Stimulated activated CD8-positive, alpha-beta memory T cell treated with anti-CD3 and anti-CD28 coated beads, Interleukin-12 subunit alpha, Interleukin-12 subunit beta, amount 100 ng/mL, for 24 hours (primary cell): Measurements from ENCODE around the gene CISH.

ENCODE experiments used
- DNase-seq: peaks from one replicate; pipeline ENCODE4 v3.0.0-alpha.2; 2020; ENCODE audit errors: extremely low read depth

CISH gene

GRCh38 chr3:50612970-50613846 lies 1.6 kb upstream of the CISH start:
- no peak for DNase-seq

DNA sequence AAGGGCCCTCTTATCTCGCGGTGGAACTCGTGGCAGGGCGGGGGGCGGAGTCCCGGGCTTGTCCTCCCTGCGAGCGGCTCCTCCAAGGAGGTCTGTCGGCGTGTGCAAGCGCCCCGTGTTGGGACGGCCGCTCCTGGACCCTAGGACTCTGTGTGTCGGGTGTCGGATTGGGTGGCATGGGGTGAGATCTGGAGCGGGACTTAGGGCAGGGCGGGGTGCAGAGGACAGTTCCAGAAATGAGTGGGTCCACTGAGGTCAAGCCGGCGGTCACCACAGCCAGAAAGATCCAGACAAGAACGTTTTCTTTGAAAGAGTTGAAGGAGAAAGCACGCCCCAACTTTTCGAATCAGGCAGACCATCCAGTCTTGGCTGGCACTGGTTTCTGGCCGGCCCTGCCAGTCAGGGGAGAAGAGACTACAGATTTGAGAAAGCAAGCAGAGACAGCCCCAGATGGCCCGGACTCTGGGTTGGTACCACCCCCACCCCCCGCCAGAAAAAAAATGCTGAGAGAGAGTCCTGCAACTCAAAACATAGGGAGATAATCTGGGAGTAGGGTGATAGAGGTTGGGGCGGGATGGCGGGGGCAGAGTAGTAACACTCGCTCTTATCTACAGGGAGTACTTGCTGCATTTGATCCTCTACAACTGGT lies 784 bp upstream of the CISH start:
- no peak for DNase-seq

GRCh38 chr3:50610992-50611463 lies 546 bp downstream of the CISH start:
- no peak for DNase-seq

GRCh38 chr3:50610181-50610971 lies 1.2 kb downstream of the CISH start:
- no peak for DNase-seq

DNA sequence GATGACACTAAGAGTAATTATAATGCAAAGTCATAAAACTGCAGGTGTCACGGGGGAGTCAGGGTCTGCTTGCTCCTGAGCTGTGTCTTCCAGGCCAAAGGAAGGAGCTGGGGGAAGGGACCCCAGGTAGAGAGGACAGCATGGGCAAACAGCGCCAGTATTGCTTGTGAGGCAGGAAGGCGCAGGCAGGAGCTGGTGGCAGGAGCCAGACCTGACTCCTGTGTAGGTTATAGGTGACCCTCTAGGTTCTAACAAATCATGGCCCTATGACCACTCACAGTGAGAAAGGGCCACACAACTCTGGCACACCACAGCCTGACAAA lies 1.9 kb downstream of the CISH start:
- no peak for DNase-seq

DNA sequence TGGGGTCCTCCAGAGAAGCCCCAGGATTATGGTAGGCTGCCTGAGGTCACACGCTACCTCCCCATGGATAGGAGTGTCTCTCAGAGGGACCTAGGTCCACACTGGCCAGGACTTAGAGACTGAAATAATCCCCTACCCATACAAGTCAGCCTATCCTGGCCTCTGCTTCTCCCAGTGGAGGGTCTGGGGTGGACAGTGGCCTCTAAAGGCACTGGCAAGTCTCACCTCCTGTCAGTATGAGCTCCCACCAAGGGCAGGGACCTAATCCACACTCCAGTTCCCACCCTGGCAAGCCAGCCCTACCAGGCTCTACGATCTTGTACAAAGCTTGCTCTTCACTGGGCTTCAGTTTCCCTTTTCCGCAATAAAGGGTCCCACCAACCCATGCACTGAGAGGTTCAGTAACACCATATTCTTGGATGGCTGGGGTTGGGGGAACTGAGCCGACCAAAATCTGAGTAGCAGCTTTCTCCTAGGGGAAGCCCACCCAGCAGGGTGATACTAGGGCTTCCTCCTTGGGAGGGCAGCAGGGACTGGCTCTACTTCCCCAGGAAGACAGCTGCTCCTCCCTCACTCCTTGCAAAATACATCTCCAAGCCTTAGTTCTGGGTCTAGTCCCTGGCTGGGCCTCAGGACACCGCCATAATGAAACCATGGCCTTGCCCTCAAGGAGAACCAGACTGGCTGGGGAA lies 2.4 kb downstream of the CISH start:
- DNase-seq = no peak

- DNase-seq = no peak
Observed at GRCh38 chr3:50608278-50608677, 3.3 kb downstream of the CISH start.

DNA sequence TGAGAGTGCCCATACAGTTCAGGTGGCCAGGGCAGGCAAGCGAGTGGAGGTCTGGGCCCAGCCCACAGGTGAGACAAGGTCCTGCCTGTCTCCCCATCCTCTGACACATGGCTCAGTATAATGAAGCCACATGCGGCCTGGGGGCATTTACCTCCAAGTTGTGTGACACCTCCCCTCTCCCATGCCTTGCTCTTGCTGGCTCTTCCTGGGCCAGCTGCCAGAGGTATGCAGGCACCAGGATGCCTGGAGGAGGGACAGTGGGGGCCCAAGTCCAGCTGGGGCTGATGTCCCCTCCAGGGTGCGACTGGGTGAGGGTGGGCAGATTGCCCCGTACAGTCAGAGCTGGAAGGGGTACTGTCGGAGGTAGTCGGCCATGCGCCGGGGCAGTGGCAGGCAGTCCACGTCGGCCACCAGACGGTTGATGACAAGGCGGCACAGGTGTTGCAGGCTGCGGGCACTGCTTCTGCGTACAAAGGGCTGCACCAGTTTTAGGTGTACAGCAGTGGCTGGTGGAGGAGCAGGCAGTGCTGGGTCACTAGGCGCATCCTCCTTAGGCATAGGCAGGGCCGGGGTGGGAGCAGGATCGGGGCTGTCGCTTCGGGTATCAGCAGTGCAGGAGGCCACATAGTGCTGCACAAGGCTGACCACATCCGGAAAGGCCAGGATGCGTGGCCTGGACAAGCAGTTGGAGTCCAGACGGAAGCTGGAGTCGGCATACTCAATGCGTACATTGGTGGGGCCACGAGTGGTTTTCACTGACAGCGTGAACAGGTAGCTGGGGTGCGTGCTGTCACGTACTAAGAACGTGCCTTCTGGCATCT lies 4.1 kb downstream of the CISH start:
- no peak for DNase-seq

GRCh38 chr3:50606596-50606995 lies 5.0 kb downstream of the CISH start:
- no peak for DNase-seq

- DNase-seq = no peak
Observed at GRCh38 chr3:50605901-50606326, 5.7 kb downstream of the CISH start.

DNA sequence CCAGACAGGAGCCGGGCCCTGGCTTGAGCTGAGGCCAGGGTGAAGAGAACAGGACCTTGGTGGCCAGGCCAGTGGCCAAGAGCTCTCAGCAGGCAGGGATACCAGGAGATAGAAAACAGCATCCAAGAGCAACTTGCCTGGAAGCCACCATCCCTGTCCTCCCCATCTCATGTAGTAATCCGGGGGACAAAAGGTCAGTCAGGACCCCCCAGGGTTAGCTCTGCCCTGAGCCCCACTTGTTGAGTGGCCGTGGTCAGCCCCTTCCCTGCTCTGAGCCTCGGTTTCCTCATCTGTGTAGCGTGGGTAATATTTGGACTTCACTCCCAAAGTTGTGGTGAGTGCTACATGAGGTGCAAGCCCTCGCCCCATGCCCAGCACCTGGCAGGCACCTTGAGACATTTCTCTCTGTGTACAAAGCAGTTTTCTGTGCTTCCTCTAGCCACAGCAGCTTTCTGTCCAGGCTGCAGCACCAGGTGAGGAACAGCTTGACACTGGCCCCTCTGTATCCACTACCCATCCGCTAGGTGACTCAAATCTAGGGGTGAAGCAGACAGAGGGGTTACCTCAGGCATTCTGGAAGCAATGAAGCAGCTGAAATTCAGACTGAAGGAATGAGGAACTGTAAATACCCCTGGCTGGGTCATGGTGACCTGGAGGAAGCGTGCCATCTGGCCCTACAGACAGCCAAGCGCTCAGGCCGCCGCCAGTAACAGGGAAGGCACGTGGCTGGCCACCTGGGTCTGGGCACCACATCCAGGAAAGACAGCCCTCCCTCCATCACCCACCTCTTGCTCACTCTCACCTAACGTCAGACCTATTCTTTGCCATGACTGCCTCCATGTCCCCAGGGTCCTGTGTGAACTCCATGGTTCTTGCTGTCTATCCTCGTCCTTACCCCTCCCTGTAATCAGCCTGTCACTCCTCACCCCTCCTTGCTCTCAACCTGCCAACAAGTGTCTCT lies 6.7 kb downstream of the CISH start:
- DNase-seq = no peak

- DNase-seq = no peak
Observed at GRCh38 chr3:50604110-50604621, 7.4 kb downstream of the CISH start.

DNA sequence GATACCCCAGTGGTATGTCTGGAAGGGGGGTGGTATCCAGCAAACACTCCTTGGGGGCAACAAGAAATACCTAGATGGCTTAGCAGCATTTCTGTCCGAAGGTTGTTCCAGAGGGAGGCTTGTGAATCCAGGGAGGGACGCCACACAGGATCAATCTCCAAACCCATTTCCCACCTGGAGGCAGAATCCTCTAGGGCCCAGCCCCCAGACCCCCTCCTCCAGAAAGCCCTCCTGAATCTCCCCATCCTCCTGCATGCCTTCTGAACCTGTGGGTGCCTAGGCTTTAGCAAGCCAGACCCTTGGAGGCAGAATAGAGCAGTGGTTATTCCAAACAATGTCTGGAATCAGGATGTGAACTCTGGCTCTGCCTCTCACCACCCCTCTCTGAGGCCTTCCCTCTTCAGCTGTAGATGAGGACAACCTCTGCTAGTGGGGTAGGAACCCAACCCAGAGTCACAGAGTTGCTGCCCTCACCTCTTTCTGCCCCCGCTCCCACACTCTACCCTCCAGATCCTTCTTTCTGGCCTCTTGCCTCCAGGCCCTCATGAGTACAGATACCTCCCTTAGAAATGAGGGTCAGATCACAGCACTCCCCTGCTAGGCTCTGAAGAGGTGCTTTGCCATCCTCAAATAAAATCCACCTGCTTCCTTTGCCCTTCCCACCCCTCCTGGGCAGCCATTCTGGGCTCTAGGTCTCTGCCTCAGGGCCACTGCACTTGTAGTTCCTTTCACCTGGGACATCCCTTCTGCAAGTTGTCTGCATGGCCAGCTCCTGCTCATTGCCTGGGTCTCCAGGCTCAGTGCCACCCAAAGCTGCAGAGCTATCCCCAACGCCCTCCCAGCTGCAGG lies 8.1 kb downstream of the CISH start:
- no peak for DNase-seq

- DNase-seq = no peak
Observed at GRCh38 chr3:50602595-50603191, 8.9 kb downstream of the CISH start.

DNA sequence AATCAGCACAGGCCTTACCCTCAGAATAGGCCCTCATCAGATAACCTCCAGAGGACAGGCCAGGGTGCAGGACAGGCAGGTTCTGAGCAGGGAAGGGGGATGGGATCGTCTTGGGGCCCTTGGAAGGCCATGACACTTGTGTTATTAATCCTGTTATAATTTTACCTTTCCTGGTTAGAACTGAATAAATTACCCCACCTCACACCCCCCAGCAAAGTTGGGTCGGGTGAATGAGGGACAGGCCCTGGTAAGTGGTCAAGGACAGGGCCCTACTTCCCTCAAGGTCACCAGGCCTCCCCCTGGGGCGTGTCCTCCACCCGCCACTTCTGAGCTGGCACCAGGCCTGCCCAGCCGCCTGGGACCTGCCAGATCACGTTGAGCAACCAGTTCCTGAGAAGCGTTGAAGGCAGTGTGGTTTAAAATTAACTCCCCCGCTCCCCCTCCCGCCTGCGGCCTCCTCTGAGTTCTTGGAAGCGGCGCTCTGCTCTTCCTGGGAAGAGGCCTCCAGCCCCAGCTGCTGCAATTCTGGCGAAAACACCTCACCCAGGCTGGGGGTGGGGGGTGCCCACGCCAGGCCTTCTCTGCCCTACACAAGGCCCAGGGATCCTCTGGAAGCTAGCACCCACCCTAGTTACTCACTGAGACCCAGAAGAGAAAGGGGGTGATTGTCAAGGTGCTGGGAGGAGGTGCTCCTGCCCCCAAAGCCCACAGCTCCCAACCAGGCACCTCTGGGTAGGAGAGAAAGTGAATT lies 10.6 kb downstream of the CISH start:
- DNase-seq = peak; percentile 71

DNA sequence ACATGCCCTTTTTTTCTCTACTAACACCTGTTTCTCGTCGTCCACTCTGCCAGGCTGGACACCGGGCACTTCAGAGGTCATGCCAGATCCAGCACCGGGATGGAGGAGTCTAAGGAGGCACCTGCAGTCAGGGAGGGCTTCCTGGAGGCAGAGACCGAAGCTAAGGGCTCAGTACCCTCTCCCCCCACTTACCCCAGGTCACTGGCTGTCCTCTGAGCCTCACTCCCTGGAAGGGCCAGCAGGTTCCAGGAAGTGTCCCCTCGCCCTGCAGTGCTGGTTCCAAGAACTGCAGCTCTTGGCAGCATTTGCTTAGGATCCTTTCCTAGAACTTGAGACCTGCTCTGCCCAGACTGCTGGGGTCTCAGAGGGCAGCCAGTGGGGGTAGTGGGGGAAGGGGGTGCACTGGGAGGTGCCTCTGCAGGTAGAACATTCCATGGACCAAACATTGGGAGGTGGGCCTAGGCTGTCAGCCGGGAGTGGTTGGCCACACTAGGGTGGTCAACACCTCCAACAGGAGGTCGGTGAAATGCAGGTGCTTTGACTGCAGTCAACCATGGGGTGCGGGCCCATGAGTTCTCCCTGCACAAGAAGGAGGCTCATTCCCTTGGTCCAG lies 11.3 kb downstream of the CISH start:
- no peak for DNase-seq

- DNase-seq = no peak
Observed at GRCh38 chr3:50599716-50600118, 11.9 kb downstream of the CISH start.
